K562 (cell line): ENCODE results near the gene TP53BP1. TPM values are rescaled to one million over a fixed set of nuclear protein-coding genes. Genes with fewer than 3 reads are reported as not detected.
A peak's percentile ranks its signal among the peaks of the same experiment; 100 is the strongest.

Source experiments
- CBX8 ChIP-seq: fragments of 200-600 bp; sonication (generic); IDR thresholded peaks from 2 replicates; pipeline ENCODE4 v1.6.1; 2012; ENCODE audit warnings: borderline replicate concordance, mixed run types, low read depth, mild to moderate bottlenecking, moderate library complexity, mixed read lengths, low read length, control low read depth, inconsistent platforms; ENCODE audit not compliant: poor library complexity, severe bottlenecking; ENCODE audit errors: extremely low read depth
- CHD4 ChIP-seq: fragments of 200-600 bp; sonication (generic); IDR thresholded peaks from 3 replicates; pipeline ENCODE4 v1.6.1; 2012; ENCODE audit warnings: low read depth, mild to moderate bottlenecking, mixed read lengths, low read length, inconsistent platforms; ENCODE audit not compliant: insufficient read depth, insufficient replicate concordance, poor library complexity, severe bottlenecking
- FOXJ2 ChIP-seq: fragments of 200-800 bp; sonication (Bioruptor generic); IDR thresholded peaks from 2 replicates; pipeline ENCODE4 v1.6.1; 2016; ENCODE audit warnings: missing genetic modification characterization, missing compliant biosample characterization
- LCOR ChIP-seq: sonication (generic); formaldehyde crosslinking; IDR thresholded peaks from 2 replicates; pipeline ENCODE4 v1.8.0; 2022; ENCODE audit warnings: mild to moderate bottlenecking, missing genetic modification reagents
- RAD51 ChIP-seq: fragments of 450-650 bp; IDR thresholded peaks from 2 replicates; pipeline ENCODE4 v1.7.1; 2016; ENCODE audit warnings: low read depth, mild to moderate bottlenecking, borderline replicate concordance
- SUPT5H ChIP-seq: fragments of 450-650 bp; IDR thresholded peaks from 2 replicates; pipeline ENCODE4 v1.6.1; 2016
- ZC3H8 ChIP-seq: fragments of 450-650 bp; IDR thresholded peaks from 2 replicates; pipeline ENCODE4 v1.6.1; 2017
- ZKSCAN8 ChIP-seq: fragments of 200-800 bp; sonication (Bioruptor generic); IDR thresholded peaks from 2 replicates; pipeline ENCODE4 v1.6.1; 2016; ENCODE audit warnings: missing genetic modification characterization, missing compliant biosample characterization
- ZNF589 ChIP-seq: fragments of 200-800 bp; sonication (Bioruptor generic); IDR thresholded peaks from 2 replicates; pipeline ENCODE4 v1.6.1; 2016; ENCODE audit warnings: low read depth, missing genetic modification characterization, missing compliant biosample characterization
- polyA plus RNA-seq, 8 experiments: library from polyadenylated mRNA; depleted of rRNA in 4 of 8; stranded (reverse) in 5 of 8; unstranded in 3 of 8; fragments of >200 nt; fragmentation: Nextera tagmentation in 2 of 8; fragmentation: Illumina TruSeq in 1 of 8; extraction: Ambion mirVana in 2 of 8; extraction: Trizol in 1 of 8; gene quantifications; 2 replicates each; pipeline versions ENCODE4 v1.2.1 to v1.2.3, GENCODE V29; 2011 to 2014; ENCODE audit warnings: inconsistent platforms in 1 of 8, missing spikeins in 1 of 8
- total RNA-seq, 7 experiments: library from RNA; depleted of rRNA in 6 of 7; stranded (reverse); fragments of >200 nt in 6 of 7; fragmentation: Illumina TruSeq in 2 of 7; extraction: Trizol in 2 of 7; gene quantifications; 2 replicates each; pipeline versions ENCODE4 v1.2.1 to v1.2.3, GENCODE V29; 2011 to 2021; ENCODE audit warnings: low replicate concordance in 1 of 7
- TF ChIP-seq, protein P1 (sequence below), 2 experiments: IDR thresholded peaks in 1 of 2; conservative IDR thresholded peaks in 1 of 2; 2 replicates each; pipeline ENCODE4 v1.6.1; 2016; ENCODE audit warnings: low read depth in 2 of 2, mild to moderate bottlenecking in 1 of 2, missing compliant biosample characterization in 1 of 2, missing genetic modification characterization in 1 of 2, moderate library complexity in 1 of 2
- TF ChIP-seq, protein P2 (sequence below): IDR thresholded peaks from 2 replicates; pipeline ENCODE4 v1.6.1; 2014; ENCODE audit warnings: antibody characterized with exemption
- TF ChIP-seq, protein P3 (sequence below): sonication (generic); formaldehyde crosslinking; IDR thresholded peaks from 2 replicates; pipeline ENCODE4 v1.8.0; 2023; ENCODE audit warnings: missing genetic modification reagents, mild to moderate bottlenecking, borderline replicate concordance
- TF ChIP-seq, protein P4 (sequence below): fragments of 200-400 bp; formaldehyde crosslinking; IDR thresholded peaks from 2 replicates; pipeline ENCODE4 v1.6.1; 2017; ENCODE audit warnings: mild to moderate bottlenecking, low read depth, low read length, moderate library complexity

Gene TP53BP1
- total and polyA plus RNA-seq, 9 of the 15 experiments (the other 6 are each of a cell fraction or from before 2014, with no cell fraction given) = 5.7 to 63.3 (median 30.9) TPM

DNA sequence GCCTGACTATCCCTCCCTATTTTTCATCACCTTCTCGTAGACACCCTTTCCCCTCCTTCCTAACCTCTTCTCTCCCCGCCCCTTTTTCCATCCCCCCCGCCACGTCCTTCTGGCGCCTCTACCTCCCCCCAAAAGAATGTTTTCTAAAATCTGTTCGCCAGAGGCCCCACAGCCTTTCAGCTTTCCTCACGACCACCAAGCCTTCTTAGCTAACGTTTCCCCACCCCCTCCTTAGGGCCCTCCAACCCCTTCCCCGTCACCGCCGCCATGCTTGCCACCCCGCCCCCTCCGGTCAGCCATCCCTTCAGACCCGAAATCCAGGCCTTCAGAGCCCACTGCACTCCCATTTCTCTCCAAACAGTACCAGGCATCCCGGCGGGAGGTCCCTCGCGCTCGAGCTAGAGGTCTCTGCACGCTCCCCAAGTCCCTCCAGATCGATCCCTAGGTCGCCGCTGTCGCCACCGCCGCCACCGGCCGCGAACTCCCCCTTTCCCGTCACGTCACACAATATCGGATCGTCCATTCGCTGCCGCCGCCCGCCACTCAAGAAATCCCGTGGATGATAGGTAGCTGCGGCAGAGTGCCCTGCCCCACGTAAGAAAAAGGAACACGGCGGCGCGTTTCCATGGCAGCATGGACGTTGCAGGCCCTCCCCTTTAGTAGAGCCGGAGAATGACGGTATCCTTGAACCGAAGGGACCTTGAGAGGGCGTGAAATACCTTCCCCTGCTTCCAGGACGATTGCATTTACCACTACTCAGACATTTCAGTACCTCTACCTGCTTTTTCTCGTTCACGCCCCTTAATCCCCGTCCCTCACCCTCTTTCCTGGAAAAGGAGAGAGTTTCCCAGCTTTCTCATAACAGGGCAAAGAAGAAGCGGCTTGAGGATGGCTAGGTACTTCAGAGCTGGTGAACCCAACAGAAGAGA is at the start of gene TP53BP1 (continued):
- TF ChIP-seq, protein P1, sequence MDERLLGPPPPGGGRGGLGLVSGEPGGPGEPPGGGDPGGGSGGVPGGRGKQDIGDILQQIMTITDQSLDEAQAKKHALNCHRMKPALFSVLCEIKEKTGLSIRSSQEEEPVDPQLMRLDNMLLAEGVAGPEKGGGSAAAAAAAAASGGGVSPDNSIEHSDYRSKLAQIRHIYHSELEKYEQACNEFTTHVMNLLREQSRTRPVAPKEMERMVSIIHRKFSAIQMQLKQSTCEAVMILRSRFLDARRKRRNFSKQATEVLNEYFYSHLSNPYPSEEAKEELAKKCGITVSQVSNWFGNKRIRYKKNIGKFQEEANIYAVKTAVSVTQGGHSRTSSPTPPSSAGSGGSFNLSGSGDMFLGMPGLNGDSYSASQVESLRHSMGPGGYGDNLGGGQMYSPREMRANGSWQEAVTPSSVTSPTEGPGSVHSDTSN (CRISPR knock-in tag; IDR thresholded peaks at IDR 0.05; ENCODE audit: low read depth) = peak; percentile 97
- TF ChIP-seq, protein P1 (tag; conservative IDR thresholded peaks at IDR 0.05; ENCODE audit: low read depth) = peak; percentile 99
- TF ChIP-seq ZNF589 (CRISPR knock-in tag) = no peak
- no peak for TF ChIP-seq RAD51
- TF ChIP-seq, protein P2, sequence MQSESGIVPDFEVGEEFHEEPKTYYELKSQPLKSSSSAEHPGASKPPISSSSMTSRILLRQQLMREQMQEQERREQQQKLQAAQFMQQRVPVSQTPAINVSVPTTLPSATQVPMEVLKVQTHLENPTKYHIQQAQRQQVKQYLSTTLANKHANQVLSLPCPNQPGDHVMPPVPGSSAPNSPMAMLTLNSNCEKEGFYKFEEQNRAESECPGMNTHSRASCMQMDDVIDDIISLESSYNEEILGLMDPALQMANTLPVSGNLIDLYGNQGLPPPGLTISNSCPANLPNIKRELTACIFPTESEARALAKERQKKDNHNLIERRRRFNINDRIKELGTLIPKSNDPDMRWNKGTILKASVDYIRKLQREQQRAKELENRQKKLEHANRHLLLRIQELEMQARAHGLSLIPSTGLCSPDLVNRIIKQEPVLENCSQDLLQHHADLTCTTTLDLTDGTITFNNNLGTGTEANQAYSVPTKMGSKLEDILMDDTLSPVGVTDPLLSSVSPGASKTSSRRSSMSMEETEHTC = no peak
- TF ChIP-seq FOXJ2 = peak; percentile 10; the same call in 1 of the 2 replicates
- TF ChIP-seq, protein P3, sequence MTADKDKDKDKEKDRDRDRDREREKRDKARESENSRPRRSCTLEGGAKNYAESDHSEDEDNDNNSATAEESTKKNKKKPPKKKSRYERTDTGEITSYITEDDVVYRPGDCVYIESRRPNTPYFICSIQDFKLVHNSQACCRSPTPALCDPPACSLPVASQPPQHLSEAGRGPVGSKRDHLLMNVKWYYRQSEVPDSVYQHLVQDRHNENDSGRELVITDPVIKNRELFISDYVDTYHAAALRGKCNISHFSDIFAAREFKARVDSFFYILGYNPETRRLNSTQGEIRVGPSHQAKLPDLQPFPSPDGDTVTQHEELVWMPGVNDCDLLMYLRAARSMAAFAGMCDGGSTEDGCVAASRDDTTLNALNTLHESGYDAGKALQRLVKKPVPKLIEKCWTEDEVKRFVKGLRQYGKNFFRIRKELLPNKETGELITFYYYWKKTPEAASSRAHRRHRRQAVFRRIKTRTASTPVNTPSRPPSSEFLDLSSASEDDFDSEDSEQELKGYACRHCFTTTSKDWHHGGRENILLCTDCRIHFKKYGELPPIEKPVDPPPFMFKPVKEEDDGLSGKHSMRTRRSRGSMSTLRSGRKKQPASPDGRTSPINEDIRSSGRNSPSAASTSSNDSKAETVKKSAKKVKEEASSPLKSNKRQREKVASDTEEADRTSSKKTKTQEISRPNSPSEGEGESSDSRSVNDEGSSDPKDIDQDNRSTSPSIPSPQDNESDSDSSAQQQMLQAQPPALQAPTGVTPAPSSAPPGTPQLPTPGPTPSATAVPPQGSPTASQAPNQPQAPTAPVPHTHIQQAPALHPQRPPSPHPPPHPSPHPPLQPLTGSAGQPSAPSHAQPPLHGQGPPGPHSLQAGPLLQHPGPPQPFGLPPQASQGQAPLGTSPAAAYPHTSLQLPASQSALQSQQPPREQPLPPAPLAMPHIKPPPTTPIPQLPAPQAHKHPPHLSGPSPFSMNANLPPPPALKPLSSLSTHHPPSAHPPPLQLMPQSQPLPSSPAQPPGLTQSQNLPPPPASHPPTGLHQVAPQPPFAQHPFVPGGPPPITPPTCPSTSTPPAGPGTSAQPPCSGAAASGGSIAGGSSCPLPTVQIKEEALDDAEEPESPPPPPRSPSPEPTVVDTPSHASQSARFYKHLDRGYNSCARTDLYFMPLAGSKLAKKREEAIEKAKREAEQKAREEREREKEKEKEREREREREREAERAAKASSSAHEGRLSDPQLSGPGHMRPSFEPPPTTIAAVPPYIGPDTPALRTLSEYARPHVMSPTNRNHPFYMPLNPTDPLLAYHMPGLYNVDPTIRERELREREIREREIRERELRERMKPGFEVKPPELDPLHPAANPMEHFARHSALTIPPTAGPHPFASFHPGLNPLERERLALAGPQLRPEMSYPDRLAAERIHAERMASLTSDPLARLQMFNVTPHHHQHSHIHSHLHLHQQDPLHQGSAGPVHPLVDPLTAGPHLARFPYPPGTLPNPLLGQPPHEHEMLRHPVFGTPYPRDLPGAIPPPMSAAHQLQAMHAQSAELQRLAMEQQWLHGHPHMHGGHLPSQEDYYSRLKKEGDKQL = no peak
- TF ChIP-seq LCOR (CRISPR knock-in tag) = no peak
- no peak for TF ChIP-seq ZKSCAN8 (CRISPR knock-in tag)
- TF ChIP-seq, protein P4, sequence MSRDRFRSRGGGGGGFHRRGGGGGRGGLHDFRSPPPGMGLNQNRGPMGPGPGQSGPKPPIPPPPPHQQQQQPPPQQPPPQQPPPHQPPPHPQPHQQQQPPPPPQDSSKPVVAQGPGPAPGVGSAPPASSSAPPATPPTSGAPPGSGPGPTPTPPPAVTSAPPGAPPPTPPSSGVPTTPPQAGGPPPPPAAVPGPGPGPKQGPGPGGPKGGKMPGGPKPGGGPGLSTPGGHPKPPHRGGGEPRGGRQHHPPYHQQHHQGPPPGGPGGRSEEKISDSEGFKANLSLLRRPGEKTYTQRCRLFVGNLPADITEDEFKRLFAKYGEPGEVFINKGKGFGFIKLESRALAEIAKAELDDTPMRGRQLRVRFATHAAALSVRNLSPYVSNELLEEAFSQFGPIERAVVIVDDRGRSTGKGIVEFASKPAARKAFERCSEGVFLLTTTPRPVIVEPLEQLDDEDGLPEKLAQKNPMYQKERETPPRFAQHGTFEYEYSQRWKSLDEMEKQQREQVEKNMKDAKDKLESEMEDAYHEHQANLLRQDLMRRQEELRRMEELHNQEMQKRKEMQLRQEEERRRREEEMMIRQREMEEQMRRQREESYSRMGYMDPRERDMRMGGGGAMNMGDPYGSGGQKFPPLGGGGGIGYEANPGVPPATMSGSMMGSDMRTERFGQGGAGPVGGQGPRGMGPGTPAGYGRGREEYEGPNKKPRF = no peak
- TF ChIP-seq CBX8 = no peak
- no peak for TF ChIP-seq ZC3H8
- TF ChIP-seq CHD4 = no peak
- peak; percentile 72 for TF ChIP-seq SUPT5H
